Measurements from ENCODE around the gene PVR.

DNA sequence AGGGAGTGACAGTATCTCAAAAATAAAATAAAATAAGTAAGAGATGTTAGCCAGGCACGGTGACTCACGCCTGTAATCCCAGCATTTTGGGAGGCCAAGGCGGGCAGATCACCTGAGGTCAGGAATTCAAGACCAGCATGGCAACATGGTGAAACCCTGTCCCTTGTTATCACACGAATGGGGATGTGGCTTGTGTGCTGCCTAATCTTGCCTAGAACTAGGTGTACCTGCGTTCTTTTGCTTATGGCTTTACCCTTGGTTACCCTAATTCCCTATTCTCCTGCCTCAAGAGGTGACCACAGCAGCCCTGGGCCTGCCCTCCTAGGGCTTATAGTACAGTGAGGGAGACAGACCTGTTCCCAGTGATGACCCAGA is 6.3 kb upstream of the PVR start:
- no peak for TF ChIP-seq EZH2 (IDR thresholded peaks at IDR 0.05; ENCODE audit: borderline replicate concordance, low read depth, low read length, severe bottlenecking)
- TF ChIP-seq, protein P1, sequence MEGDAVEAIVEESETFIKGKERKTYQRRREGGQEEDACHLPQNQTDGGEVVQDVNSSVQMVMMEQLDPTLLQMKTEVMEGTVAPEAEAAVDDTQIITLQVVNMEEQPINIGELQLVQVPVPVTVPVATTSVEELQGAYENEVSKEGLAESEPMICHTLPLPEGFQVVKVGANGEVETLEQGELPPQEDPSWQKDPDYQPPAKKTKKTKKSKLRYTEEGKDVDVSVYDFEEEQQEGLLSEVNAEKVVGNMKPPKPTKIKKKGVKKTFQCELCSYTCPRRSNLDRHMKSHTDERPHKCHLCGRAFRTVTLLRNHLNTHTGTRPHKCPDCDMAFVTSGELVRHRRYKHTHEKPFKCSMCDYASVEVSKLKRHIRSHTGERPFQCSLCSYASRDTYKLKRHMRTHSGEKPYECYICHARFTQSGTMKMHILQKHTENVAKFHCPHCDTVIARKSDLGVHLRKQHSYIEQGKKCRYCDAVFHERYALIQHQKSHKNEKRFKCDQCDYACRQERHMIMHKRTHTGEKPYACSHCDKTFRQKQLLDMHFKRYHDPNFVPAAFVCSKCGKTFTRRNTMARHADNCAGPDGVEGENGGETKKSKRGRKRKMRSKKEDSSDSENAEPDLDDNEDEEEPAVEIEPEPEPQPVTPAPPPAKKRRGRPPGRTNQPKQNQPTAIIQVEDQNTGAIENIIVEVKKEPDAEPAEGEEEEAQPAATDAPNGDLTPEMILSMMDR (IDR thresholded peaks at IDR 0.05; ENCODE audit: borderline replicate concordance, extremely low read depth, low read length, poor library complexity, severe bottlenecking) = no peak

All from DND-41 (cell line).